Right lobe of liver (tissue), 4 donors: ENCODE data around the gene PRKN.

Experiments
- POLR2A ChIP-seq: fragments of 450-650 bp; IDR thresholded peaks from one replicate; pipeline ENCODE4 v1.6.1; 2017; ENCODE audit warnings: antibody characterized with exemption, mild to moderate bottlenecking
- TF ChIP-seq, protein P1 (sequence below), 4 donors: fragments of 200-600 bp in 3 of 4; fragments of 450-650 bp in 1 of 4; IDR thresholded peaks; one replicate each; pipeline versions ENCODE4 v1.5.1 to v1.8.0; 2016 to 2022; ENCODE audit warnings: antibody characterized with exemption in 4 of 4, mild to moderate bottlenecking in 2 of 4
- donor health status: DM: no; HTN: no; CAD: no.
- donor health status: DM: no; HTN: no; CAD: no.
- donor health status: DM: no; HTN: yes; CAD: no.

DNA sequence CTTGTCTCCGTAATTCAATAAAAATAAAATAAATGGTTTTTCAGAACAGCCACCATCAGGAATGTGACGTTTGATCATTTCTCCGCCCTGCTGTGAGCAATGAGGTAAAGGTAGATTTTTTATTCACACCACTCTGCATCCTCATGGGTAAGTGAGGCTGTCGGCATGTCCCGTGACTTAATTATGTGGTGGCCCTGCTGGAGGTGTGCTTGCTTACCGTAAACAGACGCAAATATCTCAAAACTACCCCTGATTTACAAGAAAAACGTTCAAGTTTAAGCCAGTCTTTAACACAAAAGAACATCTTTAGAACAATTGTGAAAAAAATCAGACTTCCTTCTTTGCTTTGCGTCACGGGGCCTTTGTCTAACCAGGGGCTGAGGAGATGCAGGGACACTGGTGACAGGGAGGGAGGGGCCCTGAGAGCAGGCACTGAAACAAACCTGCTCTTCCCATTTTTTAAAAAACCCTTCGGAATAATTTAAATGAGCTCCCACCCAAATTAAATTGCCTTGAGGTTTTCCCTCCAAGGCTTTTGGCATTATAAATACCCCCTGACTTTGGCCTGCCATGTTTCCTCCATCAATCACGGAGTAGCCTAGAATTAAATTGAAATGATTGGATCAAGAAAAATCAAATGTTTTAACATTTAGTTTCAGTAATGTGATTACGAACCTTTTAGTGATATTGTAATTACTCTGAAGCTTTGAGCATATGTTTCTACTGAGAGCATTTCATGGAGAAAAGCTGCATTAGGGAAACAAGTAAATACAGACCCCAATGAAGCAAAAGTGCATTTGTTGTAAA, 13.4 kb downstream of the PRKN start:
- TF ChIP-seq, protein P1, sequence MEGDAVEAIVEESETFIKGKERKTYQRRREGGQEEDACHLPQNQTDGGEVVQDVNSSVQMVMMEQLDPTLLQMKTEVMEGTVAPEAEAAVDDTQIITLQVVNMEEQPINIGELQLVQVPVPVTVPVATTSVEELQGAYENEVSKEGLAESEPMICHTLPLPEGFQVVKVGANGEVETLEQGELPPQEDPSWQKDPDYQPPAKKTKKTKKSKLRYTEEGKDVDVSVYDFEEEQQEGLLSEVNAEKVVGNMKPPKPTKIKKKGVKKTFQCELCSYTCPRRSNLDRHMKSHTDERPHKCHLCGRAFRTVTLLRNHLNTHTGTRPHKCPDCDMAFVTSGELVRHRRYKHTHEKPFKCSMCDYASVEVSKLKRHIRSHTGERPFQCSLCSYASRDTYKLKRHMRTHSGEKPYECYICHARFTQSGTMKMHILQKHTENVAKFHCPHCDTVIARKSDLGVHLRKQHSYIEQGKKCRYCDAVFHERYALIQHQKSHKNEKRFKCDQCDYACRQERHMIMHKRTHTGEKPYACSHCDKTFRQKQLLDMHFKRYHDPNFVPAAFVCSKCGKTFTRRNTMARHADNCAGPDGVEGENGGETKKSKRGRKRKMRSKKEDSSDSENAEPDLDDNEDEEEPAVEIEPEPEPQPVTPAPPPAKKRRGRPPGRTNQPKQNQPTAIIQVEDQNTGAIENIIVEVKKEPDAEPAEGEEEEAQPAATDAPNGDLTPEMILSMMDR (IDR thresholded peaks at IDR 0.05): no peak
- TF ChIP-seq POLR2A: no peak
